SIG-M5 (cell line): Measurements from ENCODE around the gene OTOG.

ENCODE experiments used
- DNase-seq: peaks from one replicate; lab custom pipeline; 2025; lab: John Stamatoyannopoulos, UW

Gene OTOG

GRCh38 chr11:17547051-17547577, at the start of gene OTOG:
OTOG (plus strand) TSS chr11:17547259; CDS start chr11:17547373, 114 bp downstream.
- no peak for DNase-seq

GRCh38 chr11:17498058-17498457, 49.0 kb upstream of the OTOG start:
- DNase-seq, result no peak

- no peak for DNase-seq
Measured at GRCh38 chr11:17498475-17498874, 48.6 kb upstream of the OTOG start.

- DNase-seq, result no peak
Measured at GRCh38 chr11:17500673-17501072, 46.4 kb upstream of the OTOG start.

- no peak for DNase-seq
Measured at GRCh38 chr11:17502630-17503029, 44.4 kb upstream of the OTOG start.

- DNase-seq, result no peak
Measured at GRCh38 chr11:17504330-17505107, 42.5 kb upstream of the OTOG start.

- no peak for DNase-seq
Measured at GRCh38 chr11:17505146-17505545, 41.9 kb upstream of the OTOG start.

GRCh38 chr11:17506314-17506713, 40.7 kb upstream of the OTOG start:
- no peak for DNase-seq

GRCh38 chr11:17506942-17507341, 40.1 kb upstream of the OTOG start:
- no peak for DNase-seq

- DNase-seq, result no peak
Measured at GRCh38 chr11:17507773-17508172, 39.3 kb upstream of the OTOG start.

- DNase-seq, result no peak
Measured at GRCh38 chr11:17508306-17508705, 38.8 kb upstream of the OTOG start.

GRCh38 chr11:17508791-17509190, 38.3 kb upstream of the OTOG start:
- no peak for DNase-seq

- no peak for DNase-seq
Measured at GRCh38 chr11:17510507-17511206, 36.4 kb upstream of the OTOG start.

GRCh38 chr11:17511571-17511970, 35.5 kb upstream of the OTOG start:
- no peak for DNase-seq

- no peak for DNase-seq
Measured at GRCh38 chr11:17512101-17512500, 35.0 kb upstream of the OTOG start.

GRCh38 chr11:17513853-17514252, 33.2 kb upstream of the OTOG start:
- no peak for DNase-seq

GRCh38 chr11:17514476-17514875, 32.6 kb upstream of the OTOG start:
- no peak for DNase-seq

- DNase-seq, result no peak
Measured at GRCh38 chr11:17515443-17516176, 31.4 kb upstream of the OTOG start.

- no peak for DNase-seq
Measured at GRCh38 chr11:17516551-17517150, 30.4 kb upstream of the OTOG start.

GRCh38 chr11:17517186-17517585, 29.9 kb upstream of the OTOG start:
- DNase-seq, result no peak

GRCh38 chr11:17518366-17518765, 28.7 kb upstream of the OTOG start:
- no peak for DNase-seq
